Calu3 (cell line): ENCODE measurements around the gene OXT. TPM values are rescaled to one million over a fixed set of nuclear protein-coding genes. Genes with fewer than 3 reads are reported as not detected.

Experiments
- BruUV-seq: library from RNA; stranded (reverse); fragments of 400-500 nt; replicated peaks from 2 replicates; lab custom pipeline; 2021; lab: Mats Ljungman, UMichigan
- CTCF ChIA-PET: fragments of 300-600 bp; sonication (Branson Sonifier 250); formaldehyde crosslinking; loops from one replicate; lab custom pipeline; 2022; ENCODE audit warnings: antibody characterized with exemption; lab: Charles Lee
- DNase-seq: peaks from one replicate; pipeline ENCODE4 v3.0.0; 2022
- H3K27ac Mint-ChIP-seq: one replicate; pipeline ENCODE4 v1.8.0; 2022; ENCODE audit warnings: mixed read lengths; ENCODE audit not compliant: unreplicated experiment
- H3K27me3 Mint-ChIP-seq: one replicate; pipeline ENCODE4 v1.8.0; 2022; ENCODE audit warnings: mixed read lengths; ENCODE audit not compliant: unreplicated experiment
- H3K36me3 Mint-ChIP-seq: one replicate; pipeline ENCODE4 v1.8.0; 2022; ENCODE audit warnings: mild to moderate bottlenecking, moderate library complexity, mixed read lengths; ENCODE audit not compliant: insufficient read depth, unreplicated experiment
- H3K4me1 Mint-ChIP-seq: one replicate; pipeline ENCODE4 v1.8.0; 2022; ENCODE audit warnings: mild to moderate bottlenecking, low read depth, mixed read lengths; ENCODE audit not compliant: unreplicated experiment
- H3K4me3 Mint-ChIP-seq: one replicate; pipeline ENCODE4 v1.8.0; 2022; ENCODE audit warnings: mild to moderate bottlenecking, low read depth, moderate library complexity, mixed read lengths; ENCODE audit not compliant: unreplicated experiment
- H3K9me3 Mint-ChIP-seq: one replicate; pipeline ENCODE4 v1.8.0; 2022; ENCODE audit warnings: low read depth, mixed read lengths; ENCODE audit not compliant: unreplicated experiment
- intact Hi-C: fragments of 100-400 bp; cut with micrococcal nuclease; formaldehyde crosslinking; loops from one replicate; pipeline ENCODE4 v1.10.0; 2022; ENCODE audit not compliant: unreplicated experiment
- total RNA-seq: library from RNA; stranded (reverse); gene quantifications from 2 replicates; pipeline ENCODE4 v1.2.3, GENCODE V29; 2022
- TF ChIP-seq, protein P1 (sequence below): fragments of 200-600 bp; IDR thresholded peaks from one replicate; pipeline ENCODE4 v1.8.0; 2022; ENCODE audit warnings: antibody characterized with exemption; ENCODE audit not compliant: unreplicated experiment

OXT gene
- total RNA-seq, 1 experiment from 2014 or later = not detected

GRCh38 chr20:3039426-3039825, 32.0 kb upstream of the OXT start:
- no peaks in the 10 kb centered on the region for H3K27me3 Mint-ChIP-seq
- no peak for DNase-seq
- no peak overlapping the region for H3K4me3 Mint-ChIP-seq
- no peaks in the 10 kb centered on the region for H3K4me1 Mint-ChIP-seq
- intact Hi-C loops = no loop called here
- TF ChIP-seq, protein P1, sequence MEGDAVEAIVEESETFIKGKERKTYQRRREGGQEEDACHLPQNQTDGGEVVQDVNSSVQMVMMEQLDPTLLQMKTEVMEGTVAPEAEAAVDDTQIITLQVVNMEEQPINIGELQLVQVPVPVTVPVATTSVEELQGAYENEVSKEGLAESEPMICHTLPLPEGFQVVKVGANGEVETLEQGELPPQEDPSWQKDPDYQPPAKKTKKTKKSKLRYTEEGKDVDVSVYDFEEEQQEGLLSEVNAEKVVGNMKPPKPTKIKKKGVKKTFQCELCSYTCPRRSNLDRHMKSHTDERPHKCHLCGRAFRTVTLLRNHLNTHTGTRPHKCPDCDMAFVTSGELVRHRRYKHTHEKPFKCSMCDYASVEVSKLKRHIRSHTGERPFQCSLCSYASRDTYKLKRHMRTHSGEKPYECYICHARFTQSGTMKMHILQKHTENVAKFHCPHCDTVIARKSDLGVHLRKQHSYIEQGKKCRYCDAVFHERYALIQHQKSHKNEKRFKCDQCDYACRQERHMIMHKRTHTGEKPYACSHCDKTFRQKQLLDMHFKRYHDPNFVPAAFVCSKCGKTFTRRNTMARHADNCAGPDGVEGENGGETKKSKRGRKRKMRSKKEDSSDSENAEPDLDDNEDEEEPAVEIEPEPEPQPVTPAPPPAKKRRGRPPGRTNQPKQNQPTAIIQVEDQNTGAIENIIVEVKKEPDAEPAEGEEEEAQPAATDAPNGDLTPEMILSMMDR = no peak
- CTCF ChIA-PET = no interaction called here
- no TSS peak for BruUV-seq
- peaks cover 5% of the 10 kb centered on the region for H3K36me3 Mint-ChIP-seq
- H3K27ac Mint-ChIP-seq = no peak overlapping the region
- no peaks in the 10 kb centered on the region for H3K9me3 Mint-ChIP-seq

DNA sequence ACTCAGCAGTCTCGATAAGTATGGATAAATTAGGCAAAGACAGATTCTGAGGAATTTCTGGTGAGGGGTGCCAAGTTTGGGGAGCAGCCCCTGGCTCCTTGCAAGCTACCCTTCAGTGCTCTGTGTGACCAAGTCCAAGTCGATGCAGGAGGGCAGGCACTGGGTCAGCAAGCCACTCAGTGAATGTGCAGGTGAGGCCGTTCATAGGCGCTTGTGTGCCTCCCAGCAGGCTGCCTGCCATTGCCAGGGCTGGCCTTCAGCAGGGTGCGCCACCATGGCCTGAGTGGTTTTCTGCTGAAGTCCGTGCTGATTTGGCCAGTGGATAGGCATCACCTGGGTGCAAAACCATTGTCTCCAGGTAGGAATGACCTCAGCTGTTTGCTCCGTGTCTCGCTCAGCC, 31.3 kb upstream of the OXT start:
- Mint-ChIP-seq H3K9me3 (no peaks in the 10 kb centered on the region), H3K27me3 (no peaks in the 10 kb centered on the region), H3K4me1 (peaks cover 4% of the 10 kb centered on the region), H3K4me3 (no peak overlapping the region), H3K27ac (no peak overlapping the region), H3K36me3 (peaks cover 6% of the 10 kb centered on the region)
- intact Hi-C loops = no loop called here
- TF ChIP-seq, protein P1 = no peak
- BruUV-seq = no TSS peak
- DNase-seq = no peak
- CTCF ChIA-PET = no interaction called here

DNA sequence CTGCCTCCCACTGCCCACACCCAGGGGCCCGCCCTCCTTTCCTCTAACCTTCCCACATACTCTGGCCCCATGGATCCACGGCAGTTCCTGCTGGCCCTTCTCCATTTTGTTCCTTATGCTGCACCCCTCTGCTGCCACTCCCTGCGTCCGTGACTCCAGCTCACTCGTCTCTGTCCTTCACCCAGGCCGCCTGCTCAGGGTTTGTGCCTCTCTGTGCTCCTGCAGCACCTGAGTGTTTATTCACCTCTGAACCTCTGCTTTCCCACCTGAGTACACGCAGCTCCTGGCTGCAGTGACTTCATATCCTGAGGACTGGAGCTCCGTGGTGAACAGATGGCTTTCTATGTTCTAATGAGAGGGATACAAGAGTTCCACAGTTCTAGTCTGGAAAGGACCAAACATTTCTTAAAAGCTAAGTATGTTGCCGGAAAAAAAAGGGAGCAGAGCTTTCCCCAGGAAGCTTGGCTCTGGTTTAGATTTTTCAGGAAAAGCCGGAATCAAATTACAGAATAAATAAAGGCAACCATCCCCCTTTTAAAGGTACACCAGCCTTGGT, 29.5 kb upstream of the OXT start:
- CTCF ChIA-PET = no interaction called here
- no peaks in the 10 kb centered on the region for H3K9me3 Mint-ChIP-seq
- H3K27ac Mint-ChIP-seq = no peak overlapping the region
- TF ChIP-seq, protein P1 = no peak
- peaks cover 25% of the 10 kb centered on the region for H3K36me3 Mint-ChIP-seq
- no TSS peak for BruUV-seq
- DNase-seq = no peak
- intact Hi-C loops = no loop called here
- H3K4me3 Mint-ChIP-seq = no peak overlapping the region
- H3K4me1 Mint-ChIP-seq = peaks cover 12% of the 10 kb centered on the region
- no peaks in the 10 kb centered on the region for H3K27me3 Mint-ChIP-seq

- peaks cover 27% of the 10 kb centered on the region for H3K36me3 Mint-ChIP-seq
- no peak overlapping the region for H3K27ac Mint-ChIP-seq
- CTCF ChIA-PET = no interaction called here
- intact Hi-C loops = no loop called here
- no TSS peak for BruUV-seq
- DNase-seq = no peak
- H3K27me3 Mint-ChIP-seq = no peaks in the 10 kb centered on the region
- TF ChIP-seq, protein P1 = no peak
- H3K9me3 Mint-ChIP-seq = no peaks in the 10 kb centered on the region
- H3K4me1 Mint-ChIP-seq = peaks cover 14% of the 10 kb centered on the region
- H3K4me3 Mint-ChIP-seq = no peak overlapping the region
Measured at GRCh38 chr20:3042625-3043024, 28.8 kb upstream of the OXT start.
